Measurements from ENCODE around the gene CELSR1. TPM values are rescaled to one million over a fixed set of nuclear protein-coding genes. Genes with fewer than 3 reads are reported as not detected.
A peak's percentile ranks its signal among the peaks of the same experiment; 100 is the strongest.

The CELSR1 gene
- total and polyA plus RNA-seq, 8 donors, result 0.75 to 3.2 (median 1.2) TPM

DNA sequence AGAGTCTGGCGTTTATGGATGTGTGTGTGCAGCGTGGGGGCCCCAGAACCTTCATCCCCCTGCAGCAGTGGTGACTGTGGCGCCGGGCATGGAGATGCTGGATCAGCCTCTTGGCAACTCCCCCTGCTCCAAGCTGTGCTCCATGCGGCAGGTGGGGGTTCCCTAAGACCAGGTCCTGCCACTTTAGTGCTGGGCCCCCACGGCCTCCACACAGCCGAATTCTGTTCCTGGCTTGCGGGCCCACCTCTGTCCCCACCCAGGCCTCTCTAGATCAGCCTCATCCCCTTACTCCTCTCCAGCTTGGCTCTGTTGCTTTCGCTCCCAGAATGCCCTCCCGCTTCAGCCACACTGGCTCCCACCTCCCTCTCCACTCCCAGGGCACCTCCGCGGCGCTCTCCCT, 142.3 kb downstream of the CELSR1 start:
- DNase-seq (no peak), FAIRE-seq (no peak), ATAC-seq (no peak)
- TF ChIP-seq, protein P1, sequence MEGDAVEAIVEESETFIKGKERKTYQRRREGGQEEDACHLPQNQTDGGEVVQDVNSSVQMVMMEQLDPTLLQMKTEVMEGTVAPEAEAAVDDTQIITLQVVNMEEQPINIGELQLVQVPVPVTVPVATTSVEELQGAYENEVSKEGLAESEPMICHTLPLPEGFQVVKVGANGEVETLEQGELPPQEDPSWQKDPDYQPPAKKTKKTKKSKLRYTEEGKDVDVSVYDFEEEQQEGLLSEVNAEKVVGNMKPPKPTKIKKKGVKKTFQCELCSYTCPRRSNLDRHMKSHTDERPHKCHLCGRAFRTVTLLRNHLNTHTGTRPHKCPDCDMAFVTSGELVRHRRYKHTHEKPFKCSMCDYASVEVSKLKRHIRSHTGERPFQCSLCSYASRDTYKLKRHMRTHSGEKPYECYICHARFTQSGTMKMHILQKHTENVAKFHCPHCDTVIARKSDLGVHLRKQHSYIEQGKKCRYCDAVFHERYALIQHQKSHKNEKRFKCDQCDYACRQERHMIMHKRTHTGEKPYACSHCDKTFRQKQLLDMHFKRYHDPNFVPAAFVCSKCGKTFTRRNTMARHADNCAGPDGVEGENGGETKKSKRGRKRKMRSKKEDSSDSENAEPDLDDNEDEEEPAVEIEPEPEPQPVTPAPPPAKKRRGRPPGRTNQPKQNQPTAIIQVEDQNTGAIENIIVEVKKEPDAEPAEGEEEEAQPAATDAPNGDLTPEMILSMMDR (IDR thresholded peaks at IDR 0.05), result no peak
- Histone ChIP-seq H3K36me3 (no peaks in the 10 kb centered on the region), H3K9me3 (no peaks in the 10 kb centered on the region), H3K4me1 (peaks cover 0 to 4% (median 0%) of the 10 kb centered on the region in 3 donors), H3K27me3 (no peaks in the 10 kb centered on the region), H3K4me3 (no peak overlapping the region), H3K27ac (no peak overlapping the region)
- intact Hi-C loops (cut with DNase I), result no loop called here
- 90 to 91% methylated on average over 13 of the region's 13 CpGs for WGBS, 2 donors

DNA sequence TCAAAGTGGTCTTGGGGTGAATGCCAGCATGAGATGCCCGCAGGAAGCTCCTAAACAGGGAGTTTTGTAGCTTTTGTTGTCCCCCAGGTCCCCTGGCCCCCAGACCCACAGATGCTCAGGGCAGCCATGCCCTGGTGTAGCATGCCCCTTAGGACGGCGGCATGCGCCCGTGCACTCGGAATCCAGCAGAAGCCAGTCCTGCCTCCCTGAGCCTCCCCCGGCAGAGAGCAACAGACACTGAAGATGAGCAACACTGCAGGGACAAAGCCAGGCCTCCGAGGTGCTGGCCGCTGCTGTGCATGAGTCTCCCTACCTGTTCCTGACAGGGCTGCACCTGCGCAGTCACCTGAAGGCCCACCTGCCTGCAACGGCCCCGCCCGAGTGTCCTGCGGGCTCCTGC, 142.8 kb downstream of the CELSR1 start:
- peak in 2 of 6 donors; percentile 51 for DNase-seq
- intact Hi-C loops (cut with DNase I), result loop anchor here in 1 of 3 donors (5.0 kb wide), 1 partner anchor 42 kb away; no protein-coding TSS in a partner anchor
- FAIRE-seq, result no peak
- no peak overlapping the region for H3K4me3 ChIP-seq
- WGBS, 2 donors, result 89 to 91% methylated on average over 14 of the region's 14 CpGs
- no peaks in the 10 kb centered on the region for H3K36me3 ChIP-seq
- H3K27me3 ChIP-seq, result no peaks in the 10 kb centered on the region
- ATAC-seq, result no peak
- TF ChIP-seq, protein P1 (IDR thresholded peaks at IDR 0.05), result no peak
- no peak overlapping the region for H3K27ac ChIP-seq
- peaks cover 0 to 5% (median 0%) of the 10 kb centered on the region in 3 donors for H3K4me1 ChIP-seq
- no peaks in the 10 kb centered on the region for H3K9me3 ChIP-seq

DNA sequence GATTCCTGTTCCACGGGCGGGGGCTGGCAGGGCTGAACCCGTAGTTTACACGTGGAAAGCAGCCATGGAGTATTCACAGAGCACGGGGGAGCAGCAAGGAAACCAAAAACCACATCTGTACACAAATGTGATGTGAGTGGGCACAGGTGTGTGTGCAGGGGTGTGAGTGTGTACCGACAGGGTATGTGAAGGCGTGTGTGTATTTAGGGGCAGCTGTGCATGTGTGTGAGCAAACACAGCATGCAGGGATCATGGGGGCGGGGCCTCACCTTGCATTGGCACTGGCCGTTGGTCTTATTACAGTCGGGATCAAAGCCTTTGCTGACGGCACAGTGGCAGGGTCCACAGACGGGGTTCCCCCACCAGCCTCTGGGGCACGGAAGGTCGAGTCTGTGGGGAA, 143.5 kb downstream of the CELSR1 start:
- 76 to 83% methylated on average over 14 of the region's 14 CpGs for WGBS, 2 donors
- intact Hi-C loops (cut with DNase I), result loop anchor here in 1 of 3 donors (5.0 kb wide), 1 partner anchor 42 kb away; no protein-coding TSS in a partner anchor
- ATAC-seq (no peak), DNase-seq (peak in 1 of 6 donors; percentile 42), FAIRE-seq (no peak)
- no peak overlapping the region for H3K4me3 ChIP-seq
- H3K27ac ChIP-seq, result no peak overlapping the region
- H3K36me3 ChIP-seq, result no peaks in the 10 kb centered on the region
- TF ChIP-seq, protein P1 (IDR thresholded peaks at IDR 0.05), result no peak
- H3K4me1 ChIP-seq, result peaks cover 0 to 5% (median 0%) of the 10 kb centered on the region in 3 donors
- no peaks in the 10 kb centered on the region for H3K9me3 ChIP-seq
- H3K27me3 ChIP-seq, result no peaks in the 10 kb centered on the region

DNA sequence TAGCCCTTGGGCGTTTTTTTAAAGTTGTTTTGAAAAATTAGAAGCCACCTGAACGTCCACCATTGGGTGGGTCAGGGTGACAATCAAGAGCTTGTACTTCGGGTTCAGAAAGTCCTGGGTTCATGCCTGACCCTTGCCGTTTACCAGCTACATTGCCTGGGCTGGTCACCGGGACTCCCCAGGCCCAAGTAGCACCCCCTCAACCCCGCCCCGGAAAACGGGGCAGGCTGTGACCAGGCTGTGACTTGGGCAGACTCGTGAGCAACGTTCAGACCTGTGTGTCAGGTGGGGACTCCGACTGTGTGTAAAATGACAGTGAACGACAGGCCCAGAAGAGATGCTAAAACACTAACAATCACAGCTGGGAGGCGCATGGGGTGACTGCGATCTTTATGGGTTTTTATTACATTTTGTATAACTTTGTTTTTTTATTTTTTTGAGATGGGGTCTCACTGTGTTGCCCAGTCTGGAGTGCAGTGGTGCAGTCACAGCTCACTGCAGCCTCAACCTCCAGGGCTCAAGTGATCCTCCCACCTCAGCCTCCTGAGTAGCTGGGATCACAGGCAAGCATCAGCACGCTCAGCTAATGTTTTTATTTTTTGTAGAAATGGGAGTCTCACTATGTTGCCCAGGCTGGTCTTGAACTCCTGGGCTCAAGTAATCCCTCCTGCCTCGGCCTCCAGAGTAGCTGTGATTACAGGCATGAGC, 145.1 kb downstream of the CELSR1 start:
- H3K4me1 ChIP-seq, result peaks cover 0 to 5% (median 0%) of the 10 kb centered on the region in 3 donors
- DNase-seq (peak in 1 of 6 donors; percentile 46), FAIRE-seq (no peak), ATAC-seq (no peak)
- TF ChIP-seq, protein P1 (IDR thresholded peaks at IDR 0.05), result no peak
- H3K36me3 ChIP-seq, result no peaks in the 10 kb centered on the region
- no peaks in the 10 kb centered on the region for H3K9me3 ChIP-seq
- WGBS, 2 donors, result 76 to 84% methylated on average over 16 of the region's 16 CpGs
- no peak overlapping the region for H3K4me3 ChIP-seq
- no peaks in the 10 kb centered on the region for H3K27me3 ChIP-seq
- intact Hi-C loops (cut with DNase I), result loop anchor here in 1 of 3 donors (5.0 kb wide), 1 partner anchor 40 kb away; no protein-coding TSS in a partner anchor
- no peak overlapping the region for H3K27ac ChIP-seq

Measured in pancreas (tissue), 10 donors.